Measurements from ENCODE around the gene NKAIN1. TPM values are rescaled to one million over a fixed set of nuclear protein-coding genes. Genes with fewer than 3 reads are reported as not detected.

Gene NKAIN1
- polyA plus RNA-seq, 1 donor from 2014 or later: 33.4 TPM

DNA sequence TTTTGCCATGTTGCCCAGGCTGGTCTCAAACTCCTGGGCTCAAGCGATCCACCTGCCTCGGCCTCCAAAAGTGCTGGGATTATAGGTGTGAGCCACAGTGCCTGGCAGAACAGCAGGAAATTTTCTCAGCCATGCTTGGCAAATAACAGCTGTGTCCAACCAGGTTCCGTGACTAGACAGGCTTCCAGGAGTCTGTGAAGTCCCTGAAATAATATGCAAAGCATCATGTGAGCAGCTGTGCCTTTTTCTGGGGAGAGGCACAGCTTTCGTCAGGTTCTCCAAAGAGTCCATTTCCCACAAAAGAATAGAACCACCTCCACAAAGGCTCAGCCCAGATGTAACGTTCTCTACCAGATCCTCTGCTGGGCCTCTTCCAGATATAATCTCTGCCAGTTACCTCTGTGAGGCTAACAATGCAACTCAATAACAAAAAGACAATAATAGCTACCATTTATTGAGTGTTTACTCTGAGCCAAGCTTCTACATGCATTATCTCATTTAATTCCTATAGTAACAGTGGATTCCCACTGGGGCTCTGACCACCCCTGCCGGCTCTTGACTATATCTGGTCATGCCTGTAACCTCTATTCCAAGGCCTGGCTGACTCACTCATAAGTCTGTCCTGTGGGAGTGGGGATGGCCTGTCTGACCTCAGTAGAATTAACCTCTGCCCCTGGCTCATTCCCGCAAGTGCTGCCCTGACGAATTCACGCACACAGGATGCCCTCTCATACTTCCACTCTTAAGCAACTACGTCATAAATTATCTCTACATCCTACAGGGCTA, 4.0 kb upstream of the NKAIN1 start:
- Histone ChIP-seq H3K9ac (ENCODE audit: low read length) (no peak overlapping the region), H3K4me2 (ENCODE audit: low read length) (no peak overlapping the region), H4K20me1 (ENCODE audit: insufficient read depth) (no peaks in the 10 kb centered on the region), H3K27ac (ENCODE audit: low read length) (no peak overlapping the region), H3K36me3 (ENCODE audit: insufficient read depth, low read length) (no peaks in the 10 kb centered on the region), H3K4me3 (ENCODE audit: low read length) (no peak overlapping the region), H3K79me2 (replicated peaks; ENCODE audit: insufficient read depth, low read length) (peaks cover 11% of the 10 kb centered on the region), H3K9me3 (ENCODE audit: low read length) (no peaks in the 10 kb centered on the region), H3K9me2 (ENCODE audit: insufficient read depth, low read length) (no peaks in the 10 kb centered on the region), H2AFZ (ENCODE audit: low read depth, low read length) (no peak overlapping the region), H3F3A (ENCODE audit: insufficient read depth, low read length, poor library complexity, severe bottlenecking) (no peaks in the 10 kb centered on the region), H3K27me3 (ENCODE audit: insufficient read depth, low read depth, low read length) (no peaks in the 10 kb centered on the region)
- no peak for TF ChIP-seq MXI1 (conservative IDR thresholded peaks at IDR 0.05; ENCODE audit: poor library complexity, severe bottlenecking)

DNA sequence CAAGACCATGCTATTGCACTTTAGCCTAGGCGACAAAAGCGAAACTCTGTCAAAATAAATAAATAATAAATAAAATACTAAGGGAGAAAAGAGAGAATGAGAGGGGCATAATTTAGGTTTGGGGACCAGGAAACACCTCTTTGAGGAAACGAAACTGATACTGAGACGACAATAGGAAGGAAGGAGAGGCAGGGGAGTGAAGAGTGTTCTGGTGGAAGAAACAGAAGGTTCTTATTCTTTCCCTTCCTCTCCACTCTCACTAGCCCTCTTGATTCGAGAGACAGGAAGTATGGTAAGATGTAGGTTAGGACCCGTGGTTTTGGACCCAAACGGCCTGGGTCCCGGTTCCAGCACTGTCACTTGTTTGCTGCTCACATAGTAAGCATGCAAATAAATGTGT, 1.6 kb upstream of the NKAIN1 start:
- Histone ChIP-seq H3F3A (ENCODE audit: insufficient read depth, low read length, poor library complexity, severe bottlenecking) (no peaks in the 10 kb centered on the region), H2AFZ (ENCODE audit: low read depth, low read length) (no peak overlapping the region), H4K20me1 (ENCODE audit: insufficient read depth) (no peaks in the 10 kb centered on the region), H3K4me2 (ENCODE audit: low read length) (no peak overlapping the region), H3K4me3 (ENCODE audit: low read length) (no peak overlapping the region), H3K36me3 (ENCODE audit: insufficient read depth, low read length) (no peaks in the 10 kb centered on the region), H3K27me3 (ENCODE audit: insufficient read depth, low read depth, low read length) (no peaks in the 10 kb centered on the region), H3K27ac (ENCODE audit: low read length) (no peak overlapping the region), H3K9me3 (ENCODE audit: low read length) (no peaks in the 10 kb centered on the region), H3K9me2 (ENCODE audit: insufficient read depth, low read length) (no peaks in the 10 kb centered on the region), H3K9ac (ENCODE audit: low read length) (no peak overlapping the region), H3K79me2 (replicated peaks; ENCODE audit: insufficient read depth, low read length) (peaks cover 32% of the 10 kb centered on the region)
- TF ChIP-seq SMC3 (conservative IDR thresholded peaks at IDR 0.05; ENCODE audit: poor library complexity) (no peak), MXI1 (conservative IDR thresholded peaks at IDR 0.05; ENCODE audit: poor library complexity, severe bottlenecking) (no peak), TAF1 (IDR thresholded peaks at IDR 0.05; ENCODE audit: low read depth) (no peak), RAD21 (conservative IDR thresholded peaks at IDR 0.05) (no peak), EZH2 (IDR thresholded peaks at IDR 0.05; ENCODE audit: borderline replicate concordance, insufficient read depth, low read length, poor library complexity, severe bottlenecking) (no peak), EP300 (conservative IDR thresholded peaks at IDR 0.05; ENCODE audit: poor library complexity, severe bottlenecking) (no peak), POLR2AphosphoS5 (IDR thresholded peaks at IDR 0.05) (no peak)
- TF ChIP-seq, protein P1, sequence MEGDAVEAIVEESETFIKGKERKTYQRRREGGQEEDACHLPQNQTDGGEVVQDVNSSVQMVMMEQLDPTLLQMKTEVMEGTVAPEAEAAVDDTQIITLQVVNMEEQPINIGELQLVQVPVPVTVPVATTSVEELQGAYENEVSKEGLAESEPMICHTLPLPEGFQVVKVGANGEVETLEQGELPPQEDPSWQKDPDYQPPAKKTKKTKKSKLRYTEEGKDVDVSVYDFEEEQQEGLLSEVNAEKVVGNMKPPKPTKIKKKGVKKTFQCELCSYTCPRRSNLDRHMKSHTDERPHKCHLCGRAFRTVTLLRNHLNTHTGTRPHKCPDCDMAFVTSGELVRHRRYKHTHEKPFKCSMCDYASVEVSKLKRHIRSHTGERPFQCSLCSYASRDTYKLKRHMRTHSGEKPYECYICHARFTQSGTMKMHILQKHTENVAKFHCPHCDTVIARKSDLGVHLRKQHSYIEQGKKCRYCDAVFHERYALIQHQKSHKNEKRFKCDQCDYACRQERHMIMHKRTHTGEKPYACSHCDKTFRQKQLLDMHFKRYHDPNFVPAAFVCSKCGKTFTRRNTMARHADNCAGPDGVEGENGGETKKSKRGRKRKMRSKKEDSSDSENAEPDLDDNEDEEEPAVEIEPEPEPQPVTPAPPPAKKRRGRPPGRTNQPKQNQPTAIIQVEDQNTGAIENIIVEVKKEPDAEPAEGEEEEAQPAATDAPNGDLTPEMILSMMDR (IDR thresholded peaks at IDR 0.05; ENCODE audit: poor library complexity, severe bottlenecking): no peak
- TF ChIP-seq, protein P2, sequence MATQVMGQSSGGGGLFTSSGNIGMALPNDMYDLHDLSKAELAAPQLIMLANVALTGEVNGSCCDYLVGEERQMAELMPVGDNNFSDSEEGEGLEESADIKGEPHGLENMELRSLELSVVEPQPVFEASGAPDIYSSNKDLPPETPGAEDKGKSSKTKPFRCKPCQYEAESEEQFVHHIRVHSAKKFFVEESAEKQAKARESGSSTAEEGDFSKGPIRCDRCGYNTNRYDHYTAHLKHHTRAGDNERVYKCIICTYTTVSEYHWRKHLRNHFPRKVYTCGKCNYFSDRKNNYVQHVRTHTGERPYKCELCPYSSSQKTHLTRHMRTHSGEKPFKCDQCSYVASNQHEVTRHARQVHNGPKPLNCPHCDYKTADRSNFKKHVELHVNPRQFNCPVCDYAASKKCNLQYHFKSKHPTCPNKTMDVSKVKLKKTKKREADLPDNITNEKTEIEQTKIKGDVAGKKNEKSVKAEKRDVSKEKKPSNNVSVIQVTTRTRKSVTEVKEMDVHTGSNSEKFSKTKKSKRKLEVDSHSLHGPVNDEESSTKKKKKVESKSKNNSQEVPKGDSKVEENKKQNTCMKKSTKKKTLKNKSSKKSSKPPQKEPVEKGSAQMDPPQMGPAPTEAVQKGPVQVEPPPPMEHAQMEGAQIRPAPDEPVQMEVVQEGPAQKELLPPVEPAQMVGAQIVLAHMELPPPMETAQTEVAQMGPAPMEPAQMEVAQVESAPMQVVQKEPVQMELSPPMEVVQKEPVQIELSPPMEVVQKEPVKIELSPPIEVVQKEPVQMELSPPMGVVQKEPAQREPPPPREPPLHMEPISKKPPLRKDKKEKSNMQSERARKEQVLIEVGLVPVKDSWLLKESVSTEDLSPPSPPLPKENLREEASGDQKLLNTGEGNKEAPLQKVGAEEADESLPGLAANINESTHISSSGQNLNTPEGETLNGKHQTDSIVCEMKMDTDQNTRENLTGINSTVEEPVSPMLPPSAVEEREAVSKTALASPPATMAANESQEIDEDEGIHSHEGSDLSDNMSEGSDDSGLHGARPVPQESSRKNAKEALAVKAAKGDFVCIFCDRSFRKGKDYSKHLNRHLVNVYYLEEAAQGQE (IDR thresholded peaks at IDR 0.05; ENCODE audit: borderline replicate concordance): no peak

All from neural cell (in vitro differentiated cells).